Fibroblast of lung (primary cell): ENCODE results near the gene DSCAML1.

ENCODE experiments used
- EZH2 ChIP-seq: IDR thresholded peaks from 2 replicates; pipeline ENCODE4 v1.5.1; 2012; ENCODE audit warnings: low read length, control low read depth, mild to moderate bottlenecking; ENCODE audit errors: missing control alignments
- TF ChIP-seq, protein P1 (sequence below), 2 donors: IDR thresholded peaks in 1 of 2; conservative IDR thresholded peaks in 1 of 2; 1 replicate in 1 of 2; 2 replicates in 1 of 2; pipeline ENCODE4 v1.5.1; 2011 to 2012; ENCODE audit warnings: low read length in 2 of 2, control low read depth in 1 of 2, inconsistent platforms in 1 of 2, low read depth in 1 of 2, mild to moderate bottlenecking in 1 of 2

DNA sequence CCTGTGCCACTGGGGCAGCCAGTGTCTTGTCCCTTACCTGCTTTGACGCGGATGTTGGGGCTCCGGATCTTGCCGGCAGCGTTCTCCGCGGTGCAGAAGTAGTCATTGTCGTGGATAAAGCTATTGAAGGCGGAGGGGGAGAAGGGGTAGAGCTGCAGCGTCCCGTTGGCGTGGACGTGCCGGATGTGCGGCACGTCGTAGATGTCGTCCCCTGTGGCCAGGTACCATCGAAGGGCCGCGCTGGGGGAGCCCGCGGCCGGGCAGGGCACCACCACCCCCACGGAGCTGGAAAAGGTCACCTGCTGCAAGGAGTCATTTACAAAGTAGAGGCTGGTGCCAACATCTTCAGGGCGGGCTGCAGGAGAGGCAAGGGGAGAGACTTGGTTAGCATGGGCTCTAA, 16.6 kb downstream of the DSCAML1 start:
- TF ChIP-seq, protein P1, sequence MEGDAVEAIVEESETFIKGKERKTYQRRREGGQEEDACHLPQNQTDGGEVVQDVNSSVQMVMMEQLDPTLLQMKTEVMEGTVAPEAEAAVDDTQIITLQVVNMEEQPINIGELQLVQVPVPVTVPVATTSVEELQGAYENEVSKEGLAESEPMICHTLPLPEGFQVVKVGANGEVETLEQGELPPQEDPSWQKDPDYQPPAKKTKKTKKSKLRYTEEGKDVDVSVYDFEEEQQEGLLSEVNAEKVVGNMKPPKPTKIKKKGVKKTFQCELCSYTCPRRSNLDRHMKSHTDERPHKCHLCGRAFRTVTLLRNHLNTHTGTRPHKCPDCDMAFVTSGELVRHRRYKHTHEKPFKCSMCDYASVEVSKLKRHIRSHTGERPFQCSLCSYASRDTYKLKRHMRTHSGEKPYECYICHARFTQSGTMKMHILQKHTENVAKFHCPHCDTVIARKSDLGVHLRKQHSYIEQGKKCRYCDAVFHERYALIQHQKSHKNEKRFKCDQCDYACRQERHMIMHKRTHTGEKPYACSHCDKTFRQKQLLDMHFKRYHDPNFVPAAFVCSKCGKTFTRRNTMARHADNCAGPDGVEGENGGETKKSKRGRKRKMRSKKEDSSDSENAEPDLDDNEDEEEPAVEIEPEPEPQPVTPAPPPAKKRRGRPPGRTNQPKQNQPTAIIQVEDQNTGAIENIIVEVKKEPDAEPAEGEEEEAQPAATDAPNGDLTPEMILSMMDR (conservative IDR thresholded peaks at IDR 0.05 in 1 of 2, IDR thresholded peaks at IDR 0.05 in 1 of 2; ENCODE audit: low read depth in 1 of 2, low read length in 2 of 2) = no peak
- no peak for TF ChIP-seq EZH2
